ENCODE measurements around the gene OGDH.

OGDH gene

GRCh38 chr7:44673771-44674170 is 67.3 kb downstream of the OGDH start:
- Histone ChIP-seq H3K36me3 (ENCODE audit: insufficient read depth, low read length) (peaks cover 66% of the 10 kb centered on the region), H3K4me3 (ENCODE audit: low read depth, low read length, poor library complexity, severe bottlenecking) (no peak overlapping the region), H3K9me3 (ENCODE audit: low read length) (no peaks in the 10 kb centered on the region), H3K9me2 (ENCODE audit: low read depth, low read length) (no peaks in the 10 kb centered on the region), H3K27me3 (ENCODE audit: insufficient read depth, low read length) (no peaks in the 10 kb centered on the region), H3K4me2 (ENCODE audit: low read length) (no peak overlapping the region), H4K20me1 (ENCODE audit: insufficient read depth, low read length) (no peaks in the 10 kb centered on the region), H3K27ac (ENCODE audit: low read depth, low read length, poor library complexity, severe bottlenecking) (no peak overlapping the region), H3K4me1 (ENCODE audit: insufficient read depth, low read length, severe bottlenecking) (no peaks in the 10 kb centered on the region), H3F3A (ENCODE audit: insufficient read depth, low read length) (no peaks in the 10 kb centered on the region), H3K79me2 (ENCODE audit: insufficient read depth, low read length) (no peaks in the 10 kb centered on the region), H3K9ac (ENCODE audit: low read length) (no peak overlapping the region), H2AFZ (ENCODE audit: low read length) (no peak overlapping the region)
- TF ChIP-seq EZH2 (IDR thresholded peaks at IDR 0.05; ENCODE audit: borderline replicate concordance, low read length): no peak
- TF ChIP-seq, protein P1, sequence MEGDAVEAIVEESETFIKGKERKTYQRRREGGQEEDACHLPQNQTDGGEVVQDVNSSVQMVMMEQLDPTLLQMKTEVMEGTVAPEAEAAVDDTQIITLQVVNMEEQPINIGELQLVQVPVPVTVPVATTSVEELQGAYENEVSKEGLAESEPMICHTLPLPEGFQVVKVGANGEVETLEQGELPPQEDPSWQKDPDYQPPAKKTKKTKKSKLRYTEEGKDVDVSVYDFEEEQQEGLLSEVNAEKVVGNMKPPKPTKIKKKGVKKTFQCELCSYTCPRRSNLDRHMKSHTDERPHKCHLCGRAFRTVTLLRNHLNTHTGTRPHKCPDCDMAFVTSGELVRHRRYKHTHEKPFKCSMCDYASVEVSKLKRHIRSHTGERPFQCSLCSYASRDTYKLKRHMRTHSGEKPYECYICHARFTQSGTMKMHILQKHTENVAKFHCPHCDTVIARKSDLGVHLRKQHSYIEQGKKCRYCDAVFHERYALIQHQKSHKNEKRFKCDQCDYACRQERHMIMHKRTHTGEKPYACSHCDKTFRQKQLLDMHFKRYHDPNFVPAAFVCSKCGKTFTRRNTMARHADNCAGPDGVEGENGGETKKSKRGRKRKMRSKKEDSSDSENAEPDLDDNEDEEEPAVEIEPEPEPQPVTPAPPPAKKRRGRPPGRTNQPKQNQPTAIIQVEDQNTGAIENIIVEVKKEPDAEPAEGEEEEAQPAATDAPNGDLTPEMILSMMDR (IDR thresholded peaks at IDR 0.05; ENCODE audit: low read length): no peak

- no peaks in the 10 kb centered on the region for H3K9me2 ChIP-seq (ENCODE audit: low read depth, low read length)
- H3K27me3 ChIP-seq (ENCODE audit: insufficient read depth, low read length): no peaks in the 10 kb centered on the region
- H3K79me2 ChIP-seq (ENCODE audit: insufficient read depth, low read length): no peaks in the 10 kb centered on the region
- no peak overlapping the region for H3K4me3 ChIP-seq (ENCODE audit: low read depth, low read length, poor library complexity, severe bottlenecking)
- no peak overlapping the region for H3K27ac ChIP-seq (ENCODE audit: low read depth, low read length, poor library complexity, severe bottlenecking)
- TF ChIP-seq, protein P1 (IDR thresholded peaks at IDR 0.05; ENCODE audit: low read length): no peak
- TF ChIP-seq EZH2 (IDR thresholded peaks at IDR 0.05; ENCODE audit: borderline replicate concordance, low read length): no peak
- no peaks in the 10 kb centered on the region for H3K4me1 ChIP-seq (ENCODE audit: insufficient read depth, low read length, severe bottlenecking)
- H3K9me3 ChIP-seq (ENCODE audit: low read length): no peaks in the 10 kb centered on the region
- no peaks in the 10 kb centered on the region for H4K20me1 ChIP-seq (ENCODE audit: insufficient read depth, low read length)
- peaks cover 68% of the 10 kb centered on the region for H3K36me3 ChIP-seq (ENCODE audit: insufficient read depth, low read length)
- H2AFZ ChIP-seq (ENCODE audit: low read length): no peak overlapping the region
- H3K9ac ChIP-seq (ENCODE audit: low read length): no peak overlapping the region
- no peaks in the 10 kb centered on the region for H3F3A ChIP-seq (ENCODE audit: insufficient read depth, low read length)
- no peak overlapping the region for H3K4me2 ChIP-seq (ENCODE audit: low read length)
Measured at GRCh38 chr7:44674381-44674780, 68.0 kb downstream of the OGDH start.

DNA sequence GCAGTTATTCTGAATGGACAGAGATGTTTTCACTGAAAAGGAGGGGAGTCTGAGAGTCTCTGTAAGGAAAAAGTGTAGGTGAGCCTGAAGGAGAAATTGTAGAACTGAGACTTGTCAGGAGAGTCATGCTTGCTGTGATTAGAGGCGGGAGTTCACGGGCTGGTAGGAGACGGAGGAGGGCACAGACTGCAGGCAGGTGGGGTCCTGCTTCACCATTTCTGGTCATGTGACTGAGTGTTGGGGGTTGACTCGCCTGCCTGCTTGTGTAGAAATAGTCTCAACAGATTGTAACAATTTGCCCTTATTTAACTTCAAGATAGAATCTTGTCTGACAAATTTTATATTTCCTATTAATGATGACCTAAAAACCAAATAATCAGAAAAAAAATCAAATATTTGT is 70.3 kb downstream of the OGDH start:
- no peak overlapping the region for H3K4me2 ChIP-seq (ENCODE audit: low read length)
- H3K9me3 ChIP-seq (ENCODE audit: low read length): no peaks in the 10 kb centered on the region
- no peaks in the 10 kb centered on the region for H3F3A ChIP-seq (ENCODE audit: insufficient read depth, low read length)
- H3K9ac ChIP-seq (ENCODE audit: low read length): no peak overlapping the region
- no peaks in the 10 kb centered on the region for H3K4me1 ChIP-seq (ENCODE audit: insufficient read depth, low read length, severe bottlenecking)
- no peak overlapping the region for H2AFZ ChIP-seq (ENCODE audit: low read length)
- no peaks in the 10 kb centered on the region for H3K27me3 ChIP-seq (ENCODE audit: insufficient read depth, low read length)
- no peaks in the 10 kb centered on the region for H4K20me1 ChIP-seq (ENCODE audit: insufficient read depth, low read length)
- H3K9me2 ChIP-seq (ENCODE audit: low read depth, low read length): no peaks in the 10 kb centered on the region
- no peak overlapping the region for H3K27ac ChIP-seq (ENCODE audit: low read depth, low read length, poor library complexity, severe bottlenecking)
- no peaks in the 10 kb centered on the region for H3K79me2 ChIP-seq (ENCODE audit: insufficient read depth, low read length)
- no peak overlapping the region for H3K4me3 ChIP-seq (ENCODE audit: low read depth, low read length, poor library complexity, severe bottlenecking)
- H3K36me3 ChIP-seq (ENCODE audit: insufficient read depth, low read length): peaks cover 77% of the 10 kb centered on the region
- TF ChIP-seq, protein P1 (IDR thresholded peaks at IDR 0.05; ENCODE audit: low read length): no peak
- no peak for TF ChIP-seq EZH2 (IDR thresholded peaks at IDR 0.05; ENCODE audit: borderline replicate concordance, low read length)

Measured in OCI-LY1 (cell line).